ENCODE results near the gene MRPL14. TPM values are rescaled to one million over a fixed set of nuclear protein-coding genes. Genes with fewer than 3 reads are reported as not detected.

MRPL14 gene
- total and polyA plus RNA-seq, 4 donors: 70.8 to 219 (median 101) TPM

DNA sequence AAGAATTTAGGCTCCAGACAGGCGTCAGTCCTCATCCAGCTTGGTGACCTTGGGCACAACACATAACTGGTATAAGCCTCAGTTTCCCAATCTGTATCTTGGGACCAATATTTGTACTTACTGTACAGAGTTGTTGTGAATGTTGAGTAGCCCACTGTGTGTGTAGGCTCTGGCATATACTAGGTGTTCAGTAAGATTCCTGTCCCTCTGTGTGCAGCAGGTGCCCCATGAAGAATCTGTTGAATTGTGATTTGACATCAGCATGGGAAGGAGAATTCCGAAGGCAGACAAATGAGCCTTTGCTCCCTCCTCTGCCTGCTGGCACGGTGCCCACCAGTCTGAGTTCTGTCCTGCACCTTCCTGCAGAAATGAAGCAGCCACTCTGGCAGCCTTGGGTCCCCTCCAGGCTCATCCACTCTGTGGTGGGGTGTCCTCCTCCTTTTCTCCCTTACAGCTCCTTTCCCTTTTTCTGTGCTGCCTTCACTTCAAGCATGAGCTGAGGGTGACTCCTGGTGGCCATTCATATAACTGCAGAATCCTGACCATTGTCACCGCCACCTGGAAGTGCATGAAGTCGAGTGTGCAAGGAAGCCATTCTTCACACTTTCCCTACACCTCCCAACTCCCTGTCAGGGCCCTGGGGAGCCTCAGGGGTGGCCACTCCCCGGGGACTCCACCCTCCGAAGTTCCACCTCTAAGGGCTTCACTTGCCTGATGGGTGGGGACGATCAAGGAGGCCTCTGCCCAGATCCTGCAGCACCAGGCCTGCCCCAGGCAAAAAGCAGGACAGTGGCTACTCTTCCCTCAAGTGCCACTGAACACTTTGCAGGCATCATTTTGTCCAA lies 48.2 kb downstream of the MRPL14 start:
- DNase-seq: peak; percentile 85 to 89 (median 85)
- TF ChIP-seq, protein P1, sequence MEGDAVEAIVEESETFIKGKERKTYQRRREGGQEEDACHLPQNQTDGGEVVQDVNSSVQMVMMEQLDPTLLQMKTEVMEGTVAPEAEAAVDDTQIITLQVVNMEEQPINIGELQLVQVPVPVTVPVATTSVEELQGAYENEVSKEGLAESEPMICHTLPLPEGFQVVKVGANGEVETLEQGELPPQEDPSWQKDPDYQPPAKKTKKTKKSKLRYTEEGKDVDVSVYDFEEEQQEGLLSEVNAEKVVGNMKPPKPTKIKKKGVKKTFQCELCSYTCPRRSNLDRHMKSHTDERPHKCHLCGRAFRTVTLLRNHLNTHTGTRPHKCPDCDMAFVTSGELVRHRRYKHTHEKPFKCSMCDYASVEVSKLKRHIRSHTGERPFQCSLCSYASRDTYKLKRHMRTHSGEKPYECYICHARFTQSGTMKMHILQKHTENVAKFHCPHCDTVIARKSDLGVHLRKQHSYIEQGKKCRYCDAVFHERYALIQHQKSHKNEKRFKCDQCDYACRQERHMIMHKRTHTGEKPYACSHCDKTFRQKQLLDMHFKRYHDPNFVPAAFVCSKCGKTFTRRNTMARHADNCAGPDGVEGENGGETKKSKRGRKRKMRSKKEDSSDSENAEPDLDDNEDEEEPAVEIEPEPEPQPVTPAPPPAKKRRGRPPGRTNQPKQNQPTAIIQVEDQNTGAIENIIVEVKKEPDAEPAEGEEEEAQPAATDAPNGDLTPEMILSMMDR (IDR thresholded peaks at IDR 0.05; ENCODE audit: control extremely low read depth, extremely low read depth): peak; percentile 99
- Histone ChIP-seq H3K4me1 (ENCODE audit: control insufficient read depth in 5 of 5, insufficient read depth in 5 of 5, low read length in 5 of 5) (peaks cover 0 to 35% (median 5%) of the 10 kb centered on the region in 5 donors), H3K4me3 (no peak overlapping the region), H3K36me3 (ENCODE audit: control insufficient read depth in 4 of 4, insufficient read depth in 4 of 4, low read length in 4 of 4) (no peaks in the 10 kb centered on the region), H3K9me3 (ENCODE audit: control insufficient read depth in 4 of 4, insufficient read depth in 3 of 4, low read length in 3 of 4) (no peaks in the 10 kb centered on the region), H3K27ac (ENCODE audit: low read depth in 1 of 2, low read length in 1 of 2) (no peak overlapping the region), H3K27me3 (ENCODE audit: control insufficient read depth in 3 of 3, insufficient read depth in 3 of 3, low read length in 2 of 3) (no peaks in the 10 kb centered on the region), H3K9ac (ENCODE audit: insufficient read depth in 1 of 2, low read length in 2 of 2) (no peak overlapping the region)
- WGBS, 2 donors: 22 to 24% methylated on average over 8 of the region's 8 CpGs
- peak; percentile 78 for ATAC-seq (ENCODE audit: insufficient read depth, low FRiP score)

DNA sequence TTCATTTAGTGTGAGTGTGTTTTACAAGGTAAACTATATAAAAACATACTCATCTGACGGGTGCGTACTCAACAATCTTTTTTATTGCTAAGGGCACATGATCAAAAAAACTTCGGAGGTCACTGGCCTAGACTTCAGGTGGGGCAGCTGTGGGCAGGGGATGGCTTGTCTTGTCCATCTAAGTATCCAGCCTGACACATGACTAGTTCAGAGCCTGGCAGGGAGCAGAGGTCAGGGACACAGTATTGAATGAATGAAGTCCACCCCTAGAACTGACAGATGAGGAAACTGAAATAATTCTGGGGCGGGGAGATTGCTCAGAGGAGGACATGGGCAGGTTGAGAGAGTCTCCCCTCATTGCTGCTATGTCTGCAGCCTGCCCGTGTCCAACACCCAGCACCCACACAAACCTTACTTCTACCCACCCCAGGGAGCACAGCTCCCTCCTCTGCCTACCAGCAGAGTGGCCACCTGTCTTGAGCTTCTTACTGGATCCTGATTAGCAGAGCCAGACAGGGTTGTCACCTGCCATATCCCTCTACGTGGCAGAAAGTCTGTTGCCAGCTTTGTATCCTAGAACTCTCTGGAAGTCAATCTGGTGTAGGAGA lies 48.9 kb downstream of the MRPL14 start:
- TF ChIP-seq, protein P1 (IDR thresholded peaks at IDR 0.05; ENCODE audit: control extremely low read depth, extremely low read depth): no peak
- Histone ChIP-seq H3K36me3 (ENCODE audit: control insufficient read depth in 4 of 4, insufficient read depth in 4 of 4, low read length in 4 of 4) (no peaks in the 10 kb centered on the region), H3K4me1 (ENCODE audit: control insufficient read depth in 5 of 5, insufficient read depth in 5 of 5, low read length in 5 of 5) (peaks cover 0 to 40% (median 11%) of the 10 kb centered on the region in 5 donors), H3K9ac (ENCODE audit: insufficient read depth in 1 of 2, low read length in 2 of 2) (no peak overlapping the region), H3K4me3 (no peak overlapping the region), H3K27me3 (ENCODE audit: control insufficient read depth in 3 of 3, insufficient read depth in 3 of 3, low read length in 2 of 3) (no peaks in the 10 kb centered on the region), H3K9me3 (ENCODE audit: control insufficient read depth in 4 of 4, insufficient read depth in 3 of 4, low read length in 3 of 4) (no peaks in the 10 kb centered on the region), H3K27ac (ENCODE audit: low read depth in 1 of 2, low read length in 1 of 2) (no peak overlapping the region)
- ATAC-seq (ENCODE audit: insufficient read depth, low FRiP score): no peak
- 94 to 95% methylated on average over 6 of the region's 6 CpGs for WGBS, 2 donors
- DNase-seq: no peak

DNA sequence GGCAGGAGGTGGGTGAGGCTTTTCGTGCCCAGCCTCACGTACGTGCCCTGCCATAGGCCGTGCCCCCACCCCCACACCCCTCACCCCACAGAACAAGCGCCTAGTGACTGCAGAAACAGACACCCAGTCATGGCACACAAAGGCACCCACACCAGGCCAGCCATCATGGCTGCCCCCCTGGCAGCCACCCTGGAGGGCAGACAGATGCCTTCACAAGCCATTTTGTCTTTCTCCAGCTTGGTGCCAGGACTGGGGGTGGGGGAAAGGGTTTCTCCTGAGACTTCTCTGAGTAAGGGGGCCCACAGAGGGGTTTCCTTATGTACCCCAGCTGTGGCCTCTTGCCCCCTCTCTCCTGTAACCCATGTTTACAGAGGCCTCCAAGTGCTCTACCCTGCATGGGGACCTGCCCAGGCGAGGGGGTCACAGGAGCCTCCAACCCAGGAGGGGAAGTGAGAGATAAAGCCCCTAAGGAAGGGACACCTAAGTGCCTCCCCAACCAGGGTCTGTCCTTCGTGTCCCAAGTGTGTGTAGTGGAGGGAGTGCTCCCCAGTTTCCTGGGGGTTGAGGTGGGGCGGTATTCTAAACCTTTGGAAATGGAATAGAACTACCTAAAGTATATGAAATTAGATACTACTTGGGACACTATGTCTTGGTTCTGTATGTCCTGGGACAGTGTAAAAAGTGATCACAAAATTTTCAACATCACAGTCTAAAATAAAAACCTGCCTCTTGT lies 49.9 kb downstream of the MRPL14 start:
- no peak for ATAC-seq (ENCODE audit: insufficient read depth, low FRiP score)
- Histone ChIP-seq H3K4me3 (no peak overlapping the region), H3K9ac (ENCODE audit: insufficient read depth in 1 of 2, low read length in 2 of 2) (no peak overlapping the region), H3K27ac (ENCODE audit: low read depth in 1 of 2, low read length in 1 of 2) (no peak overlapping the region), H3K9me3 (ENCODE audit: control insufficient read depth in 4 of 4, insufficient read depth in 3 of 4, low read length in 3 of 4) (no peaks in the 10 kb centered on the region), H3K36me3 (ENCODE audit: control insufficient read depth in 4 of 4, insufficient read depth in 4 of 4, low read length in 4 of 4) (no peaks in the 10 kb centered on the region), H3K27me3 (ENCODE audit: control insufficient read depth in 3 of 3, insufficient read depth in 3 of 3, low read length in 2 of 3) (no peaks in the 10 kb centered on the region), H3K4me1 (ENCODE audit: control insufficient read depth in 5 of 5, insufficient read depth in 5 of 5, low read length in 5 of 5) (peaks cover 4 to 47% (median 13%) of the 10 kb centered on the region in 5 donors)
- WGBS, 2 donors: 85 to 89% methylated on average over 7 to 8 of the region's 8 CpGs
- TF ChIP-seq, protein P1 (IDR thresholded peaks at IDR 0.05; ENCODE audit: control extremely low read depth, extremely low read depth): no peak
- DNase-seq: no peak

Data from lung (tissue), 12 donors.